HEK293 (cell line): Measurements from ENCODE around the gene IL1B.
A peak's percentile ranks its signal among the peaks of the same experiment; 100 is the strongest.

Experiments used
- CTCF ChIA-PET: fragments of 350-600 bp; formaldehyde crosslinking; extraction: SDS; loops from one replicate; lab custom pipeline; 2021; ENCODE audit warnings: antibody characterized with exemption; lab: Yijun Ruan, JAX
- POLR2A ChIA-PET: fragments of 300-600 bp; formaldehyde crosslinking; extraction: SDS; loops from one replicate; lab custom pipeline; 2020; ENCODE audit warnings: antibody characterized with exemption, inconsistent platforms; lab: Yijun Ruan, JAX
- H3K27ac ChIP-seq: fragments of 200-500 bp; sonication (Bioruptor generic); 2 replicates; pipeline ENCODE4 v1.5.1; 2014; ENCODE audit warnings: low read depth, low read length, control low read depth, inconsistent platforms; ENCODE audit errors: extremely low read depth
- H3K36me3 ChIP-seq, 2 experiments: fragments of 200-500 bp in 1 of 2; sonication (Bioruptor generic) in 1 of 2; 1 replicate in 1 of 2; 2 replicates in 1 of 2; pipeline ENCODE4 v1.5.1; 2014 to 2017; ENCODE audit warnings: inconsistent platforms in 2 of 2, low read length in 2 of 2; ENCODE audit not compliant: control insufficient read depth in 2 of 2, insufficient read depth in 1 of 2
- H3K4me1 ChIP-seq: fragments of 200-500 bp; sonication (Bioruptor generic); 2 replicates; pipeline ENCODE4 v1.5.1; 2014; ENCODE audit warnings: mild to moderate bottlenecking, low read length, inconsistent platforms; ENCODE audit not compliant: control insufficient read depth, insufficient read depth
- H3K4me3 ChIP-seq: 2 replicates; pipeline ENCODE4 v1.5.1; 2011; ENCODE audit warnings: low read depth, mild to moderate bottlenecking, control low read depth, low read length, moderate library complexity
- H3K9me3 ChIP-seq: fragments of 200-500 bp; sonication (Bioruptor generic); 2 replicates; pipeline ENCODE4 v1.5.1; 2014; ENCODE audit warnings: low read depth, low read length, inconsistent platforms; ENCODE audit not compliant: control insufficient read depth, insufficient read depth
- KLF10 ChIP-seq: fragments of 450-650 bp; IDR thresholded peaks from 2 replicates; pipeline ENCODE4 v1.5.1; 2018; ENCODE audit warnings: missing biosample characterization, mild to moderate bottlenecking, missing genetic modification characterization
- KLF17 ChIP-seq: fragments of 450-650 bp; formaldehyde crosslinking; IDR thresholded peaks from 2 replicates; pipeline ENCODE4 v1.5.1; 2016; ENCODE audit warnings: missing biosample characterization, missing genetic modification characterization
- KLF7 ChIP-seq: fragments of 450-650 bp; formaldehyde crosslinking; IDR thresholded peaks from 2 replicates; pipeline ENCODE4 v1.5.1; 2016; ENCODE audit warnings: missing biosample characterization, missing genetic modification characterization, borderline replicate concordance
- SETDB1 ChIP-seq: IDR thresholded peaks from one replicate; pipeline ENCODE4 v1.6.1; 2017; ENCODE audit warnings: mild to moderate bottlenecking, low read length, moderate library complexity, mixed read lengths; ENCODE audit not compliant: insufficient read length
- SP3 ChIP-seq: fragments of 450-650 bp; formaldehyde crosslinking; IDR thresholded peaks from 2 replicates; pipeline ENCODE4 v1.5.1; 2016; ENCODE audit warnings: missing biosample characterization, missing genetic modification characterization
- TRIM28 ChIP-seq: IDR thresholded peaks from 2 replicates; pipeline ENCODE4 v1.6.1; 2011; ENCODE audit warnings: low read length, control low read depth, borderline replicate concordance
- ZFHX2 ChIP-seq: fragments of 450-650 bp; formaldehyde crosslinking; conservative IDR thresholded peaks from 2 replicates; pipeline ENCODE4 v1.5.1; 2016; ENCODE audit warnings: missing biosample characterization, missing genetic modification characterization
- ZNF513 ChIP-seq: fragments of 450-650 bp; IDR thresholded peaks from 2 replicates; pipeline ENCODE4 v1.5.1; 2018; ENCODE audit warnings: missing biosample characterization, missing genetic modification characterization
- ZNF518A ChIP-seq: fragments of 450-650 bp; formaldehyde crosslinking; conservative IDR thresholded peaks from 2 replicates; pipeline ENCODE4 v1.5.1; 2016; ENCODE audit warnings: low read depth, missing biosample characterization, missing genetic modification characterization
- ZNF555 ChIP-seq: fragments of 450-650 bp; formaldehyde crosslinking; conservative IDR thresholded peaks from 2 replicates; pipeline ENCODE4 v1.5.1; 2017; ENCODE audit warnings: missing biosample characterization, mild to moderate bottlenecking, missing genetic modification characterization, inconsistent platforms
- ZNF623 ChIP-seq: fragments of 450-650 bp; formaldehyde crosslinking; IDR thresholded peaks from 2 replicates; pipeline ENCODE4 v1.5.1; 2016; ENCODE audit warnings: missing biosample characterization, missing genetic modification characterization
- ZNF843 ChIP-seq: fragments of 450-650 bp; formaldehyde crosslinking; IDR thresholded peaks from 2 replicates; pipeline ENCODE4 v1.5.1; 2016; ENCODE audit warnings: missing biosample characterization, missing genetic modification characterization

IL1B gene

DNA sequence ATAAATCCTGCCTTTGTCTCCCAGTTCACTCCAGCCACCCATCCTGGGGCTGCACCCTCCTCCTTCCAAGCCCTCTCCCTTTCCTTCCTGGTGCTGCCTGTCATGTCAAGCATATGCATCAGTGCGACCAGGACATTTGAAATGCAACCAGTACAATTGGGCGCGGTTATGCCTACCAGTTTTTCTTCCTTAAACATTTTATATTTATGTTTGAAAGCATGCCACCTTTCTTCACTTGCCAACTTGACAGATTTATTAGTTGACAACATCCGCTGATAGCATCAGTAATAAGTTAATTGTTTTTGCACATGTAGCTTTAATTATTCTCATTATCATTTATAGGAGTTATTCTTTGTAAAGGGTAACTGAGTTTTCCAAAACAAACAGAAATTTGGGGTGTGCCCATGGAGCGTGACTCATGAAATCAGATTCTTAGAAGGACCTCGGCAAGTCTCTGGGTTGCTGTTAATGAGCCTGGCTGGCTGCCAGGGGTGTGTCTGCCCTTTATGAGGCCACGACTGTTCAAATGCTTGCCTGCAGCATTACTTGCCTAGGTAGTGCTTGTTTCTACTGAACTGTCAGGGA lies 32.8 kb upstream of the IL1B start (continued):
- TF ChIP-seq KLF17 (tag by site-specific recombination) (peak; percentile 97), KLF10 (tag by site-specific recombination) (peak; percentile 99), SP3 (tag by site-specific recombination) (no peak)

- no peak overlapping the region for H3K27ac ChIP-seq
- H3K4me3 ChIP-seq, result no peak overlapping the region
- H3K9me3 ChIP-seq, result peaks cover 2% of the 10 kb centered on the region; the same call in 1 of the 2 replicates
- CTCF ChIA-PET, result interaction anchor here (1.0 to 3.3 kb wide), 3 partner anchors 18 to 119 kb away, joined by 3 to 14 read pairs (median 3); no protein-coding TSS in a partner anchor
- POLR2A ChIA-PET, result no interaction called here
- TF ChIP-seq ZNF513 (tag by site-specific recombination), result no peak
- peak; percentile 29; the same call in 1 of the 2 replicates for TF ChIP-seq ZFHX2 (tag by site-specific recombination)
- no peak for TF ChIP-seq KLF7 (tag by site-specific recombination)
- H3K4me1 ChIP-seq, result peaks cover 11% of the 10 kb centered on the region
- H3K36me3 ChIP-seq, result no peaks in the 10 kb centered on the region
These were observed 31.4 kb upstream of the IL1B start for GRCh38 chr2:112867701-112868631.

DNA sequence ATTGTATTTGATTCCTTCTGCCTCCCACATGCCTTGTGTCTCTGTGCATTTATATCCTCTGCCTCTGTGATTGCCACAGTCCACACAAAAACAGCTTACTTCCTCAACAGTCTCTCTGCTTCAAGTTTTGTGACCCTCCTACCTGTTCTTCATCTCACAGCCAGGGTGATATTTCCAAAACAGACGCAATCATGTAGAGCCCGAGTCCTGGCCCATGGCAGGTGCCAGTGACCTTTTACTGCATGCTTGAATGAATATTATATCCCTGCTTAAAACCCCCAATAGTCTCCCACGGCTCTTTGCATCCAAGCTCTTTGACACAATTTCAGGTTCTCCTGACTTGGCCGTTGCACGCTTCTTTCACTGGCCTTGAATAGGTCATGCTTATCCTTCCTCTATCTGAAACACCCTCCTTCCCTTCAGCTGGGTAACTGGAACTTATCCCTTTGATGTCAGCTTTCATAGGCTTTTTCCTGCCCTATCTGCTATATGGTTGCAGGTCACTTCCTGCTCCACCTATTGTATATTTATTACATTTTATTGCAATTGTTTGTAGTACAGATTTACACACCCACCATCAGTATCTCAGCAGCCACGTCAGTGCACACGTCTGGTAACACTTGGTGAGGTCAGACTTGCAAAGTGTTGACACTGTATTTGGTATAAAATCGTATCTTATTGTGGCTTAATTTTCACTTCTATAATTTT lies 29.7 kb upstream of the IL1B start:
- ChIA-PET CTCF (interaction anchor here (1.0 kb wide), 1 partner anchor 19 kb away, joined by 5 read pairs; no protein-coding TSS in a partner anchor), POLR2A (no interaction called here)
- no peak for TF ChIP-seq ZNF518A
- peak; percentile 91 for TF ChIP-seq SETDB1
- no peak for TF ChIP-seq ZNF843 (tag by site-specific recombination)
- TF ChIP-seq ZNF555, result no peak
- peak; percentile 93; the same call in 1 of the 2 replicates for TF ChIP-seq TRIM28
- TF ChIP-seq ZNF623 (tag by site-specific recombination), result no peak
- peaks cover 11% of the 10 kb centered on the region for H3K4me1 ChIP-seq
- H3K4me3 ChIP-seq, result no peak overlapping the region
- peaks cover 2% of the 10 kb centered on the region; the same call in 1 of the 2 replicates for H3K9me3 ChIP-seq
- H3K36me3 ChIP-seq, result no peaks in the 10 kb centered on the region
- no peak overlapping the region for H3K27ac ChIP-seq
